Endothelial cell of umbilical vein (primary cell): ENCODE data around the gene ARHGEF38.

Experiments
- FOS ChIP-seq: IDR thresholded peaks from 2 replicates; pipeline ENCODE4 v1.6.1; 2011; ENCODE audit warnings: mild to moderate bottlenecking, low read length, moderate library complexity, borderline replicate concordance; ENCODE audit not compliant: insufficient read depth
- POLR2AphosphoS5 ChIP-seq: IDR thresholded peaks from 2 replicates; pipeline ENCODE4 v1.6.1; 2012; ENCODE audit warnings: low read depth, mild to moderate bottlenecking, control low read depth, low read length, moderate library complexity; ENCODE audit not compliant: insufficient read depth
- TF ChIP-seq, protein P1 (sequence below), 2 donors: IDR thresholded peaks; 1 replicate in 1 of 2; 2 replicates in 1 of 2; pipeline ENCODE4 v1.5.1; 2011; ENCODE audit warnings: low read length in 2 of 2, mild to moderate bottlenecking in 2 of 2, moderate library complexity in 2 of 2, control low read depth in 1 of 2, inconsistent platforms in 1 of 2, low read depth in 1 of 2; ENCODE audit not compliant: insufficient read depth in 1 of 2; ENCODE audit errors: extremely low read depth in 1 of 2

DNA sequence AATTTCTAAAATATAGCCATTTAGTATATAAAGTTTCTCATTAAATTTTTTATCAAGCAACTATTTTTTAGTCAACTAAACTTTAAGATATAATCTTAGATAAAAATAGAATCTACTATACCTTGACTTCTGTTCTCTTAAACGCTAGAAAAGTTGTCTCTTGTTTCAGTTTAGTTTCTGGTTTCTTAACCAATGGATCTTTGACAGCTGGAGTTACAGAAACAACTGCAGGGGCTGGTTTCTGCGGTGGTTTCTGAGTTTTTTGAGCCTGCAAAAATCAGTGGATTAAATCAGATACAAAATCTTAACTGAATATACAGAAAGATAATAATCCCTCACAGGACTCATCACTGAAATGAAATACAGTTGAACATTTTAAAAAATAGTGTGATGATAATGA lies 134.2 kb downstream of the ARHGEF38 start:
- TF ChIP-seq, protein P1, sequence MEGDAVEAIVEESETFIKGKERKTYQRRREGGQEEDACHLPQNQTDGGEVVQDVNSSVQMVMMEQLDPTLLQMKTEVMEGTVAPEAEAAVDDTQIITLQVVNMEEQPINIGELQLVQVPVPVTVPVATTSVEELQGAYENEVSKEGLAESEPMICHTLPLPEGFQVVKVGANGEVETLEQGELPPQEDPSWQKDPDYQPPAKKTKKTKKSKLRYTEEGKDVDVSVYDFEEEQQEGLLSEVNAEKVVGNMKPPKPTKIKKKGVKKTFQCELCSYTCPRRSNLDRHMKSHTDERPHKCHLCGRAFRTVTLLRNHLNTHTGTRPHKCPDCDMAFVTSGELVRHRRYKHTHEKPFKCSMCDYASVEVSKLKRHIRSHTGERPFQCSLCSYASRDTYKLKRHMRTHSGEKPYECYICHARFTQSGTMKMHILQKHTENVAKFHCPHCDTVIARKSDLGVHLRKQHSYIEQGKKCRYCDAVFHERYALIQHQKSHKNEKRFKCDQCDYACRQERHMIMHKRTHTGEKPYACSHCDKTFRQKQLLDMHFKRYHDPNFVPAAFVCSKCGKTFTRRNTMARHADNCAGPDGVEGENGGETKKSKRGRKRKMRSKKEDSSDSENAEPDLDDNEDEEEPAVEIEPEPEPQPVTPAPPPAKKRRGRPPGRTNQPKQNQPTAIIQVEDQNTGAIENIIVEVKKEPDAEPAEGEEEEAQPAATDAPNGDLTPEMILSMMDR (IDR thresholded peaks at IDR 0.05; ENCODE audit: extremely low read depth in 1 of 2, insufficient read depth in 1 of 2, low read depth in 1 of 2, low read length in 2 of 2): no peak
- TF ChIP-seq POLR2AphosphoS5 (no peak), FOS (no peak)
